AG04450 (cell line): ENCODE data around the gene PLCB2. TPM values are rescaled to one million over a fixed set of nuclear protein-coding genes. Genes with fewer than 3 reads are reported as not detected.
A peak's percentile ranks its signal among the peaks of the same experiment; 100 is the strongest.

ENCODE experiments used
- CTCF ChIA-PET: fragments of 300-600, 350-600 bp; formaldehyde crosslinking; extraction: SDS; loops from one replicate; lab custom pipeline; 2022; ENCODE audit warnings: antibody characterized with exemption, inconsistent platforms; lab: Charles Lee
- POLR2A ChIA-PET: fragments of 350-600 bp; formaldehyde crosslinking; extraction: SDS; loops from one replicate; lab custom pipeline; 2021; ENCODE audit warnings: antibody characterized with exemption, inconsistent platforms; lab: Yijun Ruan, JAX
- DNase-seq: peaks from one replicate; pipeline ENCODE4 v3.0.0-alpha.2; 2011; ENCODE audit warnings: low read depth, low spot score
- H3K27ac ChIP-seq: one replicate; pipeline ENCODE4 v1.5.1; 2012; ENCODE audit warnings: low read depth, low read length, control low read depth
- H3K27me3 ChIP-seq: one replicate; pipeline ENCODE4 v1.6.0; 2012; ENCODE audit warnings: low read length; ENCODE audit not compliant: control insufficient read depth, insufficient read depth
- H3K4me3 ChIP-seq: 2 replicates; pipeline ENCODE4 v1.5.1; 2011; ENCODE audit warnings: mild to moderate bottlenecking, low read depth, low read length, control low read depth
- H3K9me3 ChIP-seq: 2 replicates; pipeline ENCODE4 v1.5.1; 2012; ENCODE audit warnings: low read length; ENCODE audit not compliant: control insufficient read depth, insufficient read depth
- CTCF ChIP-seq: IDR thresholded peaks from 2 replicates; pipeline ENCODE4 v1.5.1; 2011; ENCODE audit warnings: low read depth, low read length, control low read depth, inconsistent platforms
- polyA plus RNA-seq: library from polyadenylated mRNA; depleted of rRNA; stranded (reverse); fragments of >200 nt; gene quantifications from 2 replicates; pipeline ENCODE4 v1.2.3, GENCODE V29; 2011

PLCB2 gene
- polyA plus RNA-seq, 1 experiment, result 0.24 TPM

DNA sequence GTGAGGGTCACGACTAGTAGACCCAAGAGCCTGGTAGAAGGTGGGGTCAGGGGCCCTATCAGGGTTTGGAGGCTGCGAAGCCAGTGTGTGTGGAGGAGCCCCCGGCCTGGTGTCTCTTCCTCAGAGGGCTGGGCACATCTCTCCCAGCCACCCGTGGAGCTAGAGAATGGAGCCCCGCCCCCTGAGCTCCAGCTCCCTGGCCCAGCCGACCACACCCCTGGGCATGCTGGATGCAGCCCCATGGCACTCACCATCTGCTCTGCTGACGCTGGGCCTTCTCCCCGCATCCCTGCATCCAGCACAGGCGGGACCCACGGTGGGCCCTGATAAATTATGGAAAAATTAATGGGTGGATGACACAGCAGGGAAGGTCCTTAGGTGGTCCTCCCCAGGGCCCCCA, 42.4 kb downstream of the PLCB2 start:
- Histone ChIP-seq H3K27ac (no peak overlapping the region), H3K27me3 (no peaks in the 10 kb centered on the region), H3K4me3 (no peak overlapping the region), H3K9me3 (no peaks in the 10 kb centered on the region)
- no peak for TF ChIP-seq CTCF
- DNase-seq, result no peak
- ChIA-PET POLR2A (no interaction called here), CTCF (interaction anchor here (5.2 to 7.9 kb wide), 2 partner anchors 9 to 48 kb away, joined by 23 to 82 read pairs; no protein-coding TSS in a partner anchor)

- Histone ChIP-seq H3K4me3 (no peak overlapping the region), H3K27ac (no peak overlapping the region), H3K9me3 (no peaks in the 10 kb centered on the region), H3K27me3 (no peaks in the 10 kb centered on the region)
- ChIA-PET CTCF (interaction anchor here (0.6 to 7.9 kb wide), 6 partner anchors 10 to 221 kb away, joined by 3 to 82 read pairs (median 4); partner anchors contain the start of gene PAK6), POLR2A (no interaction called here)
- DNase-seq, result no peak
- TF ChIP-seq CTCF, result no peak
These were observed 43.2 kb downstream of the PLCB2 start for GRCh38 chr15:40264321-40265153.

- CTCF ChIA-PET, result interaction anchor here (1.7 to 7.9 kb wide), 4 partner anchors 11 to 56 kb away, joined by 3 to 82 read pairs (median 14); partner anchors contain the start of gene PAK6
- no peak for TF ChIP-seq CTCF
- H3K4me3 ChIP-seq, result no peak overlapping the region
- H3K9me3 ChIP-seq, result no peaks in the 10 kb centered on the region
- POLR2A ChIA-PET, result no interaction called here
- no peak overlapping the region for H3K27ac ChIP-seq
- no peaks in the 10 kb centered on the region for H3K27me3 ChIP-seq
- DNase-seq, result peak; percentile 18
These were observed 44.5 kb downstream of the PLCB2 start for GRCh38 chr15:40263024-40263754.

DNA sequence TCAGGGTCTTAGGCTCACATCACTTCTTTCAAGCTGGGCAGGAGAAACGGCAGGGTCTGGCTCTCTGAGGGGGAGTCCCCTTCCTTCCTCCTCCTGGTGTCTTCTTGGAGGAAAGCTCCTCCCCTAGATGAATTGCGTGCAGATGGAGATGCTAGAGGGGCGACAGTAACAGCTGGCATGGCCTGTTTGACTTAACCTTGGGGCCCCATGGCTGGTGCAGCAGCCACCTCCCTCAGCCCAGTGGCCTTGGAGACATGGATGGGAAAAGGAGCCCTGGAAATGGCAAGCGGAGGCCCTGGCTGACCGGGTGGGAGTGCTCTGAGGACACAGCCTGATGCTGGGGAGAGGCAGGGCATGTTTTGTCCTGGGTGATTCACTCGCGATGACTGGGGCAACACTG, 48.7 kb downstream of the PLCB2 start:
- POLR2A ChIA-PET, result no interaction called here
- CTCF ChIA-PET, result interaction anchor here (0.7 to 3.2 kb wide), 4 partner anchors 11 to 77 kb away, joined by 3 to 22 read pairs (median 6); no protein-coding TSS in a partner anchor
- Histone ChIP-seq H3K27me3 (peaks cover 11% of the 10 kb centered on the region), H3K4me3 (no peak overlapping the region), H3K27ac (no peak overlapping the region), H3K9me3 (no peaks in the 10 kb centered on the region)
- no peak for DNase-seq
- TF ChIP-seq CTCF, result no peak

GRCh38 chr15:40258544-40258943, 49.2 kb downstream of the PLCB2 start:
- DNase-seq, result no peak
- CTCF ChIA-PET, result interaction anchor here (0.6 to 3.2 kb wide), 3 partner anchors 11 to 21 kb away, joined by 3 to 22 read pairs (median 3); no protein-coding TSS in a partner anchor
- H3K4me3 ChIP-seq, result no peak overlapping the region
- H3K9me3 ChIP-seq, result no peaks in the 10 kb centered on the region
- TF ChIP-seq CTCF, result no peak
- no peak overlapping the region for H3K27ac ChIP-seq
- POLR2A ChIA-PET, result no interaction called here
- peaks cover 16% of the 10 kb centered on the region for H3K27me3 ChIP-seq
